MM.1S (cell line): ENCODE results near the gene AICDA.

Experiments used
- EZH2phosphoT487 ChIP-seq: fragments of 300-600 bp; sonication (generic); IDR thresholded peaks from 2 replicates; pipeline ENCODE4 v1.6.1; 2018; ENCODE audit warnings: antibody characterized with exemption, low read length
- TF ChIP-seq, protein P1 (sequence below): fragments of 300-600 bp; sonication (generic); IDR thresholded peaks from 2 replicates; pipeline ENCODE4 v1.5.1; 2016; ENCODE audit warnings: antibody characterized with exemption, low read length, mixed read lengths

DNA sequence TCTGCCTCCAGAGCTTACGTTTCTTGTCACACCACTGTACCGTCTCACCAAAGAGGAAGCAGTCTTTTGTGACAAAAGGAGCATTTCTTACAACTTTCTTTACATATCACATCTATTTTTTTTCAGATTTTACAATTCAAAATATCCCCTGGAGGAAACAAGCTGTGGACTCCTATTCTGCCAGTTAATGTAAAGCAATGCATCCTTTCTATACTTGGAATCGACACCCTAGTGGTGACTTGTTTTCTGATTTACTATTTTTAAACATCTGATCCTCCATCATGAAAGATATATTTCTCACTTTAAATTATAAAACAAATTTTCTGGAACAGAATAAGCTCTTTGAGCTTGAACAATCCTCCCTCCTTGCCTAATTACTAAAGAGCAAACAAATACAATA is 34.8 kb downstream of the AICDA start:
- TF ChIP-seq, protein P1, sequence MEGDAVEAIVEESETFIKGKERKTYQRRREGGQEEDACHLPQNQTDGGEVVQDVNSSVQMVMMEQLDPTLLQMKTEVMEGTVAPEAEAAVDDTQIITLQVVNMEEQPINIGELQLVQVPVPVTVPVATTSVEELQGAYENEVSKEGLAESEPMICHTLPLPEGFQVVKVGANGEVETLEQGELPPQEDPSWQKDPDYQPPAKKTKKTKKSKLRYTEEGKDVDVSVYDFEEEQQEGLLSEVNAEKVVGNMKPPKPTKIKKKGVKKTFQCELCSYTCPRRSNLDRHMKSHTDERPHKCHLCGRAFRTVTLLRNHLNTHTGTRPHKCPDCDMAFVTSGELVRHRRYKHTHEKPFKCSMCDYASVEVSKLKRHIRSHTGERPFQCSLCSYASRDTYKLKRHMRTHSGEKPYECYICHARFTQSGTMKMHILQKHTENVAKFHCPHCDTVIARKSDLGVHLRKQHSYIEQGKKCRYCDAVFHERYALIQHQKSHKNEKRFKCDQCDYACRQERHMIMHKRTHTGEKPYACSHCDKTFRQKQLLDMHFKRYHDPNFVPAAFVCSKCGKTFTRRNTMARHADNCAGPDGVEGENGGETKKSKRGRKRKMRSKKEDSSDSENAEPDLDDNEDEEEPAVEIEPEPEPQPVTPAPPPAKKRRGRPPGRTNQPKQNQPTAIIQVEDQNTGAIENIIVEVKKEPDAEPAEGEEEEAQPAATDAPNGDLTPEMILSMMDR = no peak
- TF ChIP-seq EZH2phosphoT487 = no peak
